ENCODE measurements around the gene MX1.

The MX1 gene

GRCh38 chr21:41501919-41502318 lies 75.9 kb downstream of the MX1 start:
- no peaks in the 10 kb centered on the region for H3K9me3 Mint-ChIP-seq
- peaks cover 57% of the 10 kb centered on the region for H3K27me3 Mint-ChIP-seq
- H3K4me3 Mint-ChIP-seq = no peak overlapping the region
- no peaks in the 10 kb centered on the region for H3K4me1 Mint-ChIP-seq
- no peak overlapping the region for H3K27ac Mint-ChIP-seq
- H3K36me3 Mint-ChIP-seq = no peaks in the 10 kb centered on the region
- no peak for ATAC-seq

DNA sequence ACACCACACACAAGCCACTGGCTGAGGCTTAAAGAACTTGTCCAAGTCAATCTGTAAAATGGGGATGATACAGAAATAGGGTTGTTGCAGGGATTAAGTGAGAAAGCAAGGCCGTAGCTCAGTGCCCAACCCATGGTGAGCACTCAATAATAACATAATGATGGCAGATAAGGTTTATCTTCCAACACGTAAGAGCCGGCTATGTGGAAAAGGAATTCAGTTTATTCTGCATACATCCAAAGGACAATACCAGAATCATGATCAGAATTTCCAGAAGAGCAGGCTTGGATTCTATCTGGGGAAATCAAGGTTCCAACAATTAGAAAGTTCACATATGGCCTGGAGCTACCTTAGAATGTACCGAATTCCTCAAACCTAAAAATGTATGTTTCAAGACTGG lies 77.3 kb downstream of the MX1 start:
- Mint-ChIP-seq H3K27me3 (peaks cover 64% of the 10 kb centered on the region), H3K36me3 (no peaks in the 10 kb centered on the region), H3K27ac (no peak overlapping the region), H3K4me1 (no peaks in the 10 kb centered on the region), H3K4me3 (no peak overlapping the region), H3K9me3 (no peaks in the 10 kb centered on the region)
- ATAC-seq = no peak

DNA sequence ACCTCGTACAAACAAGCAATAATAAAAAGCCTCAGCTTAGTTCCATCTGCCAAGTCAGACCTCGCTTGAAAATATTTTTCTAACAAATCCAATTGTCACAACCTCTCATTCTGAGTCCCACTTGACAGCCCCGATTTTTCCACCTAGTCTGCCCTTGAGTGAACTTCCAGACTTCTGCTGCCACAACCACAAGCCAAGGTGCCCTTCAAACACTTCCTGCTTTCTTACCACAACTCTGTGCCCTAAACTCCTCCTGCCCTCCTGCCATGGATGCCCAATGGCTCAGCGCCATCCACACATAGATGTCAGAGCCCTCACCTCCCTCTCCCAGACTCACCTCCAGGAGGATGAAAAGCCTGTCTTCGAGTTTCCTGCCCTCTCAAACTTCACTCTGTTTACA lies 78.0 kb downstream of the MX1 start:
- H3K27ac Mint-ChIP-seq = no peak overlapping the region
- ATAC-seq = no peak
- H3K4me1 Mint-ChIP-seq = no peaks in the 10 kb centered on the region
- H3K27me3 Mint-ChIP-seq = peaks cover 65% of the 10 kb centered on the region
- no peak overlapping the region for H3K4me3 Mint-ChIP-seq
- H3K9me3 Mint-ChIP-seq = no peaks in the 10 kb centered on the region
- no peaks in the 10 kb centered on the region for H3K36me3 Mint-ChIP-seq

DNA sequence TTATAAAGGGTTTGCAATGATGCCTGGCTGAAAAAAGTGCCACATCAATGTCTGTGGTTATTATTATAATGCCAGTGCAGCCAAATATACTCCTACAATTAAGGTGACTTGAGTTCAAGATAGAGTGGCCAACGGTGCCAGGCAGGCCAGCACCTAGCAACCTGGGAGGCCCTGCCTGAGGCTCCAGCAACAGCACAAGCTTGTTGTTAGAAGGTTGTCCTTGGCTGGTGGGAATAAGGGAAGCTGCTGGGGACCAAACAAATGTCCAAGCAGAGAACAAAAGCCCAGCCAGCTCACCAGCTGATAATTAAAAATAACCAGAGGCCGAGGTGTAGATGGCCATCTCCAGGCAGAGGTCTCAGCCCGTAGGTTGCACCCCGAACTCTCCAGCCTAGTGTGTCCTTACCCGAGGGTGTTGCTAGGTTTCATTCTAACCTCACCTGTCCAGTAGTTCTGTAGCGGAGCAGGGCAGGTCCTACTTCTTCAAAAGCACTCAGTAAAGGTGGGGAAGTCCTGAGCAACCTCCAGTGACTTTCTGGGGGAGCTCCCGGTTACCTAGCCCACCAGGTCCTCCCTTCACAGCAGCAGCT lies 80.1 kb downstream of the MX1 start:
- H3K27me3 Mint-ChIP-seq = peaks cover 63% of the 10 kb centered on the region
- no peaks in the 10 kb centered on the region for H3K4me1 Mint-ChIP-seq
- H3K36me3 Mint-ChIP-seq = no peaks in the 10 kb centered on the region
- H3K4me3 Mint-ChIP-seq = no peak overlapping the region
- no peak overlapping the region for H3K27ac Mint-ChIP-seq
- ATAC-seq = no peak
- H3K9me3 Mint-ChIP-seq = no peaks in the 10 kb centered on the region

- no peaks in the 10 kb centered on the region for H3K36me3 Mint-ChIP-seq
- H3K27ac Mint-ChIP-seq = no peak overlapping the region
- no peaks in the 10 kb centered on the region for H3K4me1 Mint-ChIP-seq
- peaks cover 63% of the 10 kb centered on the region for H3K27me3 Mint-ChIP-seq
- no peaks in the 10 kb centered on the region for H3K9me3 Mint-ChIP-seq
- no peak for ATAC-seq
- H3K4me3 Mint-ChIP-seq = no peak overlapping the region
Observed at GRCh38 chr21:41506611-41507520, 80.8 kb downstream of the MX1 start.

DNA sequence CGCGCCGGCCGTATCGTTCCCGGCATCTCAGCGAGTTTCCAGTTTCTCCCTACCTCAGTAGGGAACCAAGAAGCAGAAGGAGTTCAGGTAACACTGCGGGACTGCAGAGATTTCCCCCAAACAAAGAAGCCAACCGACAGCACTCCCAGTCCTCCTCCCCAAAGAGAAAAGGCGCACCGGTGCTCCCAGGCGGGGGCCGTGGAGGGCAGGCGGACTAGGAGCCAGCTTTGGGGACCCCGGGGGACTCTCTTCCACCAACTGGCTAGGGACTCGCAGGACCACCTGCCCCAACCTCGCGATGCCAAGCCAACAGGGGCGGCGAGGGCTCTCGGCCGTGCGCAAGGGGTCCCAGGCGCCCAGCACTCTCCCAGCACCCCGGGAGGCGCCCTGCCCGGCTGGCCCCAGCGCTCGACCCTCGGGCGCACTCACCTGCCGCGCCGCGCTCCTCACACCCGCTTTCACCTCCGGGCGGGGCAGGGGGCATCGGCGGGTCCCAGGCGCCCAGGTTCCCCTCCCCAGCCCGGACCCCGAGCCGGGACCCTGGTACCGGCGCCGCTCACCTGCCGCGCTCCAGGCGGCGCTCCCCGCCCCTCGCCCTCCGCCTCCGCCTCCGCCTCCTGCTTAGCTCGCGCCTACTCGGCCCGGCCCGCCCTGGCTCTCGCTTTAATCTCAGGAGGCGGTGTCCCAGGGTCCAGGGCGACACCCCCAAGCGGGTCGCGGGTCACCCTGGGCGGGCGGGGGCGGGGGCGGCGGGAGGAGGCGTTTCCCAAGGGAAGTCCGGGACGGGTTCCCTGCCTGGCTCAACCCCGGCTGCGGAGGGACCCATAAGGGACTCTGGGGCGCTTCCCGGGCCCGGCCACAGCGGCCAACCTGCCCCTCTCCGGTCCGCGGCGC lies 81.7 kb downstream of the MX1 start, which contains the start of gene TMPRSS2:
TSS of gene TMPRSS2 (minus strand) at position 638 of the 894 bp plus-strand sequence. CDS start 10,025 bp downstream, outside the sequence.
- Mint-ChIP-seq H3K27me3 (peaks cover 54% of the 10 kb centered on the region), H3K9me3 (no peaks in the 10 kb centered on the region), H3K36me3 (no peaks in the 10 kb centered on the region), H3K4me3 (no peak within 1 kb of the TSS), H3K4me1 (no peaks in the 10 kb centered on the region), H3K27ac (no peak within 1 kb of the TSS)
- ATAC-seq = no peak

DNA sequence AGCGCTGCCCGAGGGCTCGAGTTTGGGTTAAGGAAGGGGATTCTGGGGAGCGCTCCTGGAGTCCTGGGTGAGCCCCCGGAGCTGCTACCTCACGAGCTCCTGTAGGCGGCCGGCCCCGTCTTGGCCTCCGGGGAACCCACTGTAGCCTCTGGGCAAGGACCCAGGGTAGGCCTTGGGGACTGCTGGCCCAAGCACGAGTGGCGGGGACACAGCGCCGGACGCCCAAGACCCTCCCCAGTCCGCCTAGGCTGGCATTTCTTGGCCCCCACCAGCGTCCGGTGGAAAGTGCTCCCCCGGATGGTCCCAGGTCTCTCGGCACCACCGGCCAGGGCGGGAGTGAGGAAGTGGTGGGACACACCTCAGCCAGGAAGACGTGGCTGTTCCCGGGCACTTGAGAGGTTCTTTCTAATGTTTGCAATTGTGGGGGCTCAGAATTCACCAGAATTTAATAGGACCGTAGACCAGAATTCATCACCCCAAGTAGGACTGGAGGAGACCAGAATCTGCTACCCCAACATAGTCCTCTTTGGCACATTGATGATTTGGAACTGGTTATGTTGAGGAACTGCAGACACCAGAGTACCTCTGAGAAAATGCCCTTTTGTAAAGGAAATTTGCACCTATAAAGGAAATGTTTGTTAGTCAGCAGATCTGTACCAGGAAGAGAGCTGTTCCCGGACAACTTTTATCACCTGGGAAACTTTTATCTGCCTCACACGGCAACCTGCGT lies 82.5 kb downstream of the MX1 start:
- H3K4me3 Mint-ChIP-seq = no peak overlapping the region
- ATAC-seq = no peak
- peaks cover 46% of the 10 kb centered on the region for H3K27me3 Mint-ChIP-seq
- H3K27ac Mint-ChIP-seq = no peak overlapping the region
- no peaks in the 10 kb centered on the region for H3K36me3 Mint-ChIP-seq
- no peaks in the 10 kb centered on the region for H3K4me1 Mint-ChIP-seq
- H3K9me3 Mint-ChIP-seq = no peaks in the 10 kb centered on the region
